Amygdala (tissue), 56 donors: ENCODE results near the gene DZIP1.
A peak's percentile ranks its signal among the peaks of the same experiment; 100 is the strongest.

Source experiments
- DNase-seq, 56 donors: peaks; one replicate each; lab custom pipeline; 2025; lab: John Stamatoyannopoulos, UW

DZIP1 gene

GRCh38 chr13:95553581-95554385 lies 90.7 kb downstream of the DZIP1 start:
- DNase-seq: no peak

GRCh38 chr13:95552539-95553441 lies 91.7 kb downstream of the DZIP1 start, which contains the start of gene CLDN10:
Gene CLDN10 (plus strand): TSS chr13:95552720. CDS start chr13:95552754, 34 bp downstream.
- peak in 26 of 56 donors; percentile 5 to 56 (median 22) for DNase-seq

- no peak for DNase-seq
Observed at GRCh38 chr13:95552208-95552538, 92.3 kb downstream of the DZIP1 start.

- no peak for DNase-seq
Observed at GRCh38 chr13:95547531-95548167, 96.9 kb downstream of the DZIP1 start.

GRCh38 chr13:95546919-95547318 lies 97.6 kb downstream of the DZIP1 start:
- DNase-seq: no peak

- no peak for DNase-seq
Observed at GRCh38 chr13:95544293-95544692, 100.2 kb downstream of the DZIP1 start.

GRCh38 chr13:95541911-95542474 lies 102.5 kb downstream of the DZIP1 start:
- DNase-seq: no peak

- DNase-seq: peak in 1 of 56 donors; percentile 38
Observed at GRCh38 chr13:95541308-95541707, 103.2 kb downstream of the DZIP1 start.

GRCh38 chr13:95540888-95541287 lies 103.6 kb downstream of the DZIP1 start:
- peak in 43 of 56 donors; percentile 3 to 79 (median 31) for DNase-seq

- DNase-seq: no peak
Observed at GRCh38 chr13:95536632-95537241, 107.8 kb downstream of the DZIP1 start.

- DNase-seq: no peak
Observed at GRCh38 chr13:95535243-95535642, 109.3 kb downstream of the DZIP1 start.

- DNase-seq: no peak
Observed at GRCh38 chr13:95533545-95534160, 110.9 kb downstream of the DZIP1 start.

GRCh38 chr13:95530178-95530577 lies 114.3 kb downstream of the DZIP1 start:
- peak in 2 of 56 donors; percentile 6 to 7 for DNase-seq
